Neural cell (in vitro differentiated cells): ENCODE data around the gene CHRD. TPM values are rescaled to one million over a fixed set of nuclear protein-coding genes. Genes with fewer than 3 reads are reported as not detected.

Experiments
- H2AFZ ChIP-seq: fragments of 200-600, 300-800 bp; sonication (generic), shearing (Covaris generic); 2 replicates; pipeline ENCODE4 v1.6.0; 2014; ENCODE audit warnings: low read depth, mild to moderate bottlenecking, antibody characterized with exemption, low read length, moderate library complexity
- H3F3A ChIP-seq: fragments of 200-600 bp; shearing (Covaris generic); 2 replicates; pipeline ENCODE4 v1.6.1; 2016; ENCODE audit warnings: mild to moderate bottlenecking, moderate library complexity, mixed read lengths, antibody characterized with exemption, low read length; ENCODE audit not compliant: insufficient read depth, poor library complexity, severe bottlenecking
- H3K27ac ChIP-seq: fragments of 200-600, 300-800 bp; sonication (generic), shearing (Covaris generic); 2 replicates; pipeline ENCODE4 v1.5.1; 2014; ENCODE audit warnings: mild to moderate bottlenecking, low read length, moderate library complexity
- H3K27me3 ChIP-seq: fragments of 300-800, 200-600 bp; sonication (generic), shearing (Covaris generic); 2 replicates; pipeline ENCODE4 v1.6.0; 2014; ENCODE audit warnings: mild to moderate bottlenecking, low read depth, low read length, moderate library complexity; ENCODE audit not compliant: insufficient read depth
- H3K36me3 ChIP-seq: fragments of 300-800, 200-600 bp; sonication (generic), shearing (Covaris generic); 2 replicates; pipeline ENCODE4 v1.5.1; 2014; ENCODE audit warnings: mild to moderate bottlenecking, antibody characterized with exemption, low read length, moderate library complexity; ENCODE audit not compliant: insufficient read depth
- H3K4me2 ChIP-seq: fragments of 300-800, 200-600 bp; sonication (generic), shearing (Covaris generic); 2 replicates; pipeline ENCODE4 v1.6.0; 2014; ENCODE audit warnings: mild to moderate bottlenecking, low read length
- H3K4me3 ChIP-seq: fragments of 300-800, 200-600 bp; sonication (generic), shearing (Covaris generic); 2 replicates; pipeline ENCODE4 v1.5.1; 2014; ENCODE audit warnings: mild to moderate bottlenecking, low read length, moderate library complexity
- H3K79me2 ChIP-seq: fragments of 200-600 bp; shearing (Covaris generic); replicated peaks from 2 replicates; pipeline ENCODE4 v1.6.0; 2014; ENCODE audit warnings: mild to moderate bottlenecking, low read length, moderate library complexity; ENCODE audit not compliant: insufficient read depth
- H3K9ac ChIP-seq: fragments of 300-800, 200-600 bp; sonication (generic), shearing (Covaris generic); 2 replicates; pipeline ENCODE4 v1.6.1; 2016; ENCODE audit warnings: mild to moderate bottlenecking, low read length, mixed read lengths
- H3K9me2 ChIP-seq: fragments of 200-600 bp; shearing (Covaris generic); 2 replicates; pipeline ENCODE4 v1.6.1; 2016; ENCODE audit warnings: mild to moderate bottlenecking, low read length, mixed read lengths; ENCODE audit not compliant: insufficient read depth
- H3K9me3 ChIP-seq: fragments of 200-600, 300-800 bp; sonication (generic), shearing (Covaris generic); 2 replicates; pipeline ENCODE4 v1.6.1; 2016; ENCODE audit warnings: mild to moderate bottlenecking, mixed run types, low read length, moderate library complexity, mixed read lengths
- H4K20me1 ChIP-seq: fragments of 200-600 bp; shearing (Covaris generic); 2 replicates; pipeline ENCODE4 v1.6.1; 2016; ENCODE audit warnings: mild to moderate bottlenecking, mixed run types; ENCODE audit not compliant: insufficient read depth
- CTCF ChIP-seq: fragments of 450-650 bp; IDR thresholded peaks from 2 replicates; pipeline ENCODE4 v1.5.1; 2014; ENCODE audit warnings: antibody characterized with exemption, mild to moderate bottlenecking, moderate library complexity; ENCODE audit not compliant: poor library complexity, severe bottlenecking
- EP300 ChIP-seq: fragments of 450-650 bp; conservative IDR thresholded peaks from 2 replicates; pipeline ENCODE4 v1.6.1; 2014; ENCODE audit warnings: antibody characterized with exemption, mild to moderate bottlenecking, moderate library complexity; ENCODE audit not compliant: poor library complexity, severe bottlenecking
- EZH2 ChIP-seq: fragments of 200-600, 300-800 bp; shearing (Covaris generic), sonication (generic); IDR thresholded peaks from 2 replicates; pipeline ENCODE4 v1.6.1; 2014; ENCODE audit warnings: antibody characterized with exemption, low read length, borderline replicate concordance, mild to moderate bottlenecking; ENCODE audit not compliant: insufficient read depth, poor library complexity, severe bottlenecking
- MXI1 ChIP-seq: fragments of 450-650 bp; conservative IDR thresholded peaks from 2 replicates; pipeline ENCODE4 v1.6.1; 2014; ENCODE audit warnings: antibody characterized with exemption, mild to moderate bottlenecking; ENCODE audit not compliant: poor library complexity, severe bottlenecking
- POLR2AphosphoS5 ChIP-seq: IDR thresholded peaks from 2 replicates; pipeline ENCODE4 v1.6.1; 2012
- RAD21 ChIP-seq: fragments of 450-650 bp; conservative IDR thresholded peaks from 2 replicates; pipeline ENCODE4 v1.6.1; 2014; ENCODE audit warnings: antibody characterized with exemption, mild to moderate bottlenecking, moderate library complexity
- SMC3 ChIP-seq: fragments of 450-650 bp; conservative IDR thresholded peaks from 2 replicates; pipeline ENCODE4 v1.6.1; 2014; ENCODE audit warnings: antibody characterized with exemption, mild to moderate bottlenecking, moderate library complexity; ENCODE audit not compliant: poor library complexity
- TAF1 ChIP-seq: IDR thresholded peaks from 2 replicates; pipeline ENCODE4 v1.6.1; 2012; ENCODE audit warnings: low read depth
- polyA plus RNA-seq: library from polyadenylated mRNA; depleted of rRNA; stranded (reverse); fragments of >200 nt; gene quantifications from 2 replicates; pipeline ENCODE4 v1.2.3, GENCODE V29; 2014

CHRD gene
- polyA plus RNA-seq, 1 donor from 2014 or later, result 2.9 TPM

- Histone ChIP-seq H3K79me2 (no peaks in the 10 kb centered on the region), H4K20me1 (no peaks in the 10 kb centered on the region), H3K4me2 (no peak overlapping the region), H3K4me3 (no peak overlapping the region), H2AFZ (no peak overlapping the region), H3K9me3 (no peaks in the 10 kb centered on the region), H3K27ac (no peak overlapping the region), H3K36me3 (no peaks in the 10 kb centered on the region), H3F3A (no peaks in the 10 kb centered on the region), H3K27me3 (peaks cover 33% of the 10 kb centered on the region), H3K9ac (no peak overlapping the region), H3K9me2 (no peaks in the 10 kb centered on the region)
- TF ChIP-seq TAF1 (no peak), MXI1 (no peak), SMC3 (no peak)
These were observed 2.5 kb upstream of the CHRD start for GRCh38 chr3:184377374-184377773.

- H3K9me3 ChIP-seq, result no peaks in the 10 kb centered on the region
- H3K27ac ChIP-seq, result no peak within 1 kb of the TSS
- H3K79me2 ChIP-seq, result no peaks in the 10 kb centered on the region
- H3K9ac ChIP-seq, result no peak within 1 kb of the TSS
- H3K36me3 ChIP-seq, result no peaks in the 10 kb centered on the region
- H3K4me2 ChIP-seq, result no peak within 1 kb of the TSS
- H3K4me3 ChIP-seq, result no peak within 1 kb of the TSS
- H4K20me1 ChIP-seq, result no peaks in the 10 kb centered on the region
- no peak within 1 kb of the TSS for H2AFZ ChIP-seq
- no peak for TF ChIP-seq RAD21
- no peak for TF ChIP-seq EZH2
- TF ChIP-seq TAF1, result no peak
- no peak for TF ChIP-seq CTCF
- no peak for TF ChIP-seq MXI1
- TF ChIP-seq SMC3, result no peak
- no peak for TF ChIP-seq POLR2AphosphoS5
- no peaks in the 10 kb centered on the region for H3K9me2 ChIP-seq
- H3F3A ChIP-seq, result no peaks in the 10 kb centered on the region
- H3K27me3 ChIP-seq, result peaks cover 38% of the 10 kb centered on the region
These were observed 1.9 kb upstream of the CHRD start, which contains the start of gene THPO for GRCh38 chr3:184377882-184378445. THPO (minus strand) TSS chr3:184378207; CDS start chr3:184376259, 1,948 bp downstream.

GRCh38 chr3:184378651-184379357, 1.1 kb upstream of the CHRD start:
- no peak overlapping the region for H2AFZ ChIP-seq
- H3K27me3 ChIP-seq, result peaks cover 39% of the 10 kb centered on the region
- no peak overlapping the region for H3K4me3 ChIP-seq
- H3F3A ChIP-seq, result no peaks in the 10 kb centered on the region
- no peak overlapping the region for H3K27ac ChIP-seq
- H3K36me3 ChIP-seq, result no peaks in the 10 kb centered on the region
- no peaks in the 10 kb centered on the region for H3K79me2 ChIP-seq
- H3K9me2 ChIP-seq, result no peaks in the 10 kb centered on the region
- H3K4me2 ChIP-seq, result no peak overlapping the region
- H4K20me1 ChIP-seq, result no peaks in the 10 kb centered on the region
- no peak for TF ChIP-seq SMC3
- no peak for TF ChIP-seq POLR2AphosphoS5
- no peak for TF ChIP-seq EP300
- no peak for TF ChIP-seq TAF1
- no peak for TF ChIP-seq CTCF
- H3K9me3 ChIP-seq, result no peaks in the 10 kb centered on the region
- H3K9ac ChIP-seq, result no peak overlapping the region
